Retinal pigment epithelial cell (primary cell): ENCODE data around the gene PPOX.

Experiments
- DNase-seq: peaks from one replicate; pipeline ENCODE4 v3.0.0-alpha.2; 2010; ENCODE audit warnings: low read depth
- H3K4me3 ChIP-seq: 2 replicates; pipeline ENCODE4 v1.5.1; 2011; ENCODE audit warnings: mild to moderate bottlenecking, low read length, control low read depth, moderate library complexity
- TF ChIP-seq, protein P1 (sequence below): conservative IDR thresholded peaks from 2 replicates; pipeline ENCODE4 v1.5.1; 2011; ENCODE audit warnings: low read depth, low read length, control low read depth, inconsistent platforms

PPOX gene

DNA sequence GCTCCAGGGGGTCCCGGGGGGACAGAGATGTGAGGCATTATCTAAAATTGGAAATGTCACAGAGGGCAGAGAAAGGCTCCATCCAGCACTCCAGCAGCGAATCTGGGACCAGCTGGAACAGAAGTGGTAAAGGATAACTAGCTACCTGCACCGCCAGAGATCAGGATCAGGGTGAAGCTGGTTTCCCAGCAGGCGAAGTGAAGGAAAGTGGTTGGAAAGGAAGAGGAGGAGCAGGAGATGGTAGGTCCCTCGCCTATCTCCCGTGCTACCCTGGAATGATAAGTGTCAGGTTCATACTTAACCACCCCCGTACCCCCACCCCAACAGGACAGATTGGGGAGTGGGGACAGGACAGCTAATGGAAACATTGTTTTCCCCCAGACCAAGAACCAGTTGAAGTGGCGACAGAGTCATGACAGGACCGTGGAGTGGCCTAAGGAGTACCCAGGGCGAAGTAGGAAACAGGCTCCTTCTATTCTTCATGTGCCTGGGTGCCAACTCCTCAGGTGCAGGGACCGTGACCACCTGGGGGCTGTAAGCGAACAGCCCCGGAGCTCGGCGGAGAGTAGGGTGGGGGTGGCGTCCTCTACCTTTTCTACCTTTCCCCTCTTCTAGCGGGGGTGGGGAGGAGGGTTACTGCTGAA is 10.4 kb downstream of the PPOX start:
- peak overlapping the region; percentile 98 for H3K4me3 ChIP-seq
- TF ChIP-seq, protein P1, sequence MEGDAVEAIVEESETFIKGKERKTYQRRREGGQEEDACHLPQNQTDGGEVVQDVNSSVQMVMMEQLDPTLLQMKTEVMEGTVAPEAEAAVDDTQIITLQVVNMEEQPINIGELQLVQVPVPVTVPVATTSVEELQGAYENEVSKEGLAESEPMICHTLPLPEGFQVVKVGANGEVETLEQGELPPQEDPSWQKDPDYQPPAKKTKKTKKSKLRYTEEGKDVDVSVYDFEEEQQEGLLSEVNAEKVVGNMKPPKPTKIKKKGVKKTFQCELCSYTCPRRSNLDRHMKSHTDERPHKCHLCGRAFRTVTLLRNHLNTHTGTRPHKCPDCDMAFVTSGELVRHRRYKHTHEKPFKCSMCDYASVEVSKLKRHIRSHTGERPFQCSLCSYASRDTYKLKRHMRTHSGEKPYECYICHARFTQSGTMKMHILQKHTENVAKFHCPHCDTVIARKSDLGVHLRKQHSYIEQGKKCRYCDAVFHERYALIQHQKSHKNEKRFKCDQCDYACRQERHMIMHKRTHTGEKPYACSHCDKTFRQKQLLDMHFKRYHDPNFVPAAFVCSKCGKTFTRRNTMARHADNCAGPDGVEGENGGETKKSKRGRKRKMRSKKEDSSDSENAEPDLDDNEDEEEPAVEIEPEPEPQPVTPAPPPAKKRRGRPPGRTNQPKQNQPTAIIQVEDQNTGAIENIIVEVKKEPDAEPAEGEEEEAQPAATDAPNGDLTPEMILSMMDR = no peak
- no peak for DNase-seq

DNA sequence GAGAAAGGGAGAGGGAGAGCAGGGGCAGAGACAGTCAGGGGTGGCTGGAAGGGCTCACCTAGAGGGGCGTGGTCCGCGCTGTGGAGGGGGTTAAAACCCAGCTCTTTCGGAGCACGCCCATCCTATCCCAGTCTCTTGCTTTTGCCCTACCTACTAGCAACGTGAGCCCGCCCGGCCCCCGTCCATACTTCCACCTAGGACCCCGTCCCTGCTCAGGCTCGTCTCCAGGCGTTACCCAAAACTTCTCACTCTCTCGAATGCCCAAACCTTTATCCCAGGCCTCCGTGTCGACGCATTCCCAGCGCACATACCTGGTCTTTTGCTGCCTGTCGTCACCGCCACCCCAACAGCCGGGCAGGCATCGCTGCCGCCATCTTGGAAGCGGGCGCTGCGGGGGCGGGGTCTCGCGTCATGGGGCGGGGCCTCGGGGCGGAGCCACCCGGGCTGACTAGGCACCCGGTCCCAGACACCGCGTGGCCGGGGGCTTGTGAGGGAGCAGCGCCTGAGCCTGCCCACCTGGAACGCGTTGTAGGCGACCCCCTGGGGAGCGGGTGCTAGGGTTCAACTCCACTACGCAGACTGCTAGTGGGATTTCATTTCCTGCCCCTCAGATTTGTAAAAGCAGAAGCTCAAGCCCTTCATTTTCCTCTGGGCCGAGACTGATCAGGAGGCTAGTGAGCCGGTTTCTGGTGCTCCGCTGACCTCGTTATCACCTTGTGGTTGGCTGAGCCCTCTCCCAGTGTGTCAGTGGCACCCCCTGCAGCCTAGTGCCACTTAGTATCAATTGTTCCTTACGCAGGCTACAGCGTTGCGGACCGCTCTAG is 11.1 kb downstream of the PPOX start, which contains the start of gene B4GALT3:
Gene B4GALT3 (minus strand): TSS at position 396 of the 824 bp plus-strand sequence. CDS start 1,447 bp downstream, outside the sequence.
- peak within 1 kb of the TSS; percentile 98 for H3K4me3 ChIP-seq
- TF ChIP-seq, protein P1 = peak; percentile 14
- no peak for DNase-seq

DNA sequence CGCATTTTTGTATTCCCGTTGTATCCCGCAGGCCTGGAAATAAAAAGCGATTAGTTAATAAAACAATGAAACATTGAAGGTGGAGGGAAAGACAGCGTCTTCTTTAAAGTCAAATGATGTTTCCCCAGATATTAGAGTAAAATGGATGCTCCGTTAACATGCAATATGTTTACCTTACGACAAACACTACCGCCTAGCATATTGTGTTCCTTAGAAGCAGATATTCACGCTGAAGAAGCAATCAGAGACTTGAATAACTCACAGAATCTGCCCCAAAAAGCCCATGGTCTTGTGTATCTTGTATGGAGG is 11.7 kb downstream of the PPOX start:
- H3K4me3 ChIP-seq = peak overlapping the region; percentile 98
- TF ChIP-seq, protein P1 = no peak
- DNase-seq = no peak

DNA sequence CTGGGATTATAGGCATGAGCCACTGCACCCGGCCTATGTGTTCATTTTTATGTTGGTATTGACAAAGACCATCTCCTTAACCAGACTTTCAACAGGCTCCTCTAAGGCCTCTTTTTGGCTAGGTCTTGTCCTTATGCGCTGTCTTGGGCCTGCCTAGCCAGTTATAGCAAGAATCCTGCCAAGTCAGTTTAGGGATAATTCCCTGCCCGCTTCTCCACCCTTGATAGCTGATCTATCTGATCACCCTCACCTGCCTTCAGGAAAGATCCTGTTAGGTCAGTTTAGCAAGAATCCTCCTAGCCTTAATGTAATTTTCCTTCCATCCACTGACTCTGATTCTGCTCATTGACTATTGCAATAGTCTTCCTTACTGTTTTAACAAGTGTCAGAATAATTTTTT is 13.5 kb downstream of the PPOX start:
- H3K4me3 ChIP-seq = no peak overlapping the region
- no peak for DNase-seq
- TF ChIP-seq, protein P1 = no peak

DNA sequence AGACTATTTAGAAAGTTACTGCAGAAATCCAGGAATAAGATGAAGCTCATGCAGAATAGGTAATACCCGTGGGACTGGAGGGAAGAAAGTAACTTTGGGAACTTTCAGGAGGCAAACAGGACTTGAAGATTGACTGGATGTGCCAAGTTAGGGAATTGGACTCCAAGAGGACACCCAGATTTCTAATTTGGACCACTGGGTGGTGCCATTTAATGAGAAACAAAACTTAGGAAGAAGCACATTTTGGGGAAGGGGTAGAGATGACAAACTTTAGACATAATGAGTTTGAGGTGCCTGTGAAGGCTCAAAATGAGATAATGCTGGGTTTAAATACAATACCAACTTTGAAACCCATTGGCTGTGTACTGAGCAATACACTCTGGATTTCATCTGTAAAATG is 14.4 kb downstream of the PPOX start:
- no peak overlapping the region for H3K4me3 ChIP-seq
- no peak for DNase-seq
- TF ChIP-seq, protein P1 = peak; percentile 29

DNA sequence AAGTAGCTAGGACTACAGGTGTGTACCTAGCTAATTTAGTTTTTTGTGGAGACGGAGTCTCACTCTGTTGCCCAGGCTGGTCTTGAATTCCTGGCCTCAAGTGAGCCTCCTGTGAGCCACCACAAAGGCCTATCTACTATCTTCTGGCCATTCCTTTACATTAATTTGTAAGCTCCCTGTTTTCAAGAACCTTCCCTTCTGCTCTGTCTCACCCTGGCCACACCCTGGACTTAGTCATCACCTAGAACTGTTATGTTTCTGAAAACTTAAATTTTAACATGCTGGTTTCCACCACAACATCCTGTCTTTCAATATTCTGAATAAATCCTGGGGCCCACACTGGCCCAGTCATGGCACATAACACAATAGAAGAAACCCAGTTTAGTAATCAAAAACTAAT is 16.0 kb downstream of the PPOX start:
- H3K4me3 ChIP-seq = no peak overlapping the region
- TF ChIP-seq, protein P1 = no peak
- no peak for DNase-seq

DNA sequence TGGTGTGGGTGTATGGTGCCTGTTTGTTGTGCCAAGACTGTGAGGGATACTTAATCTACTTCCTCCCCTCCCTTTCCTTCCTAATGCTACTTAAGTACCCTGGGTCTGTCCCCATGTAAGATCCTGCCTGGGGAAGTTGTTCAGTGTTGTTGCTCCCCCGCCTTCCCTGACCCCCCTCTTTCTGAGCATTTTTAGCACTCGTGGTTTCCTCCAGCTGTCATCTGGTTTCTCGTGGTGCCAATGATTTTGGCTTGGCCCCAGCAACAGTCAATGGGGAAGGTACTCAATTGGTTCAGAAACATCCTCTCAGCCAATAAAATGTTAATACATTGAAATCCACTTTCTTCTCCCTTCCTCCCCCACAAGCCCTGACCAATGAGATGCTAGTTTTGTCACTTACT is 19.1 kb downstream of the PPOX start:
- DNase-seq = peak; percentile 87
- H3K4me3 ChIP-seq = no peak overlapping the region
- TF ChIP-seq, protein P1 = no peak
